AG09309 (cell line): ENCODE measurements around the gene LILRB3.
A peak's percentile ranks its signal among the peaks of the same experiment; 100 is the strongest.

Experiments used
- DNase-seq: peaks from one replicate; pipeline ENCODE4 v3.0.0-alpha.2; 2010; ENCODE audit warnings: low read depth
- H3K4me3 ChIP-seq: 2 replicates; pipeline ENCODE4 v1.5.1; 2011; ENCODE audit warnings: mild to moderate bottlenecking, low read depth, low read length, moderate library complexity; ENCODE audit not compliant: control insufficient read depth
- TF ChIP-seq, protein P1 (sequence below): IDR thresholded peaks from 2 replicates; pipeline ENCODE4 v1.5.1; 2011; ENCODE audit warnings: mild to moderate bottlenecking, low read depth, low read length, inconsistent platforms; ENCODE audit not compliant: insufficient read depth, control insufficient read depth; ENCODE audit errors: missing control alignments

Gene LILRB3

GRCh38 chr19:54180691-54181091, 42.1 kb downstream of the LILRB3 start:
- no peak overlapping the region for H3K4me3 ChIP-seq
- TF ChIP-seq, protein P1, sequence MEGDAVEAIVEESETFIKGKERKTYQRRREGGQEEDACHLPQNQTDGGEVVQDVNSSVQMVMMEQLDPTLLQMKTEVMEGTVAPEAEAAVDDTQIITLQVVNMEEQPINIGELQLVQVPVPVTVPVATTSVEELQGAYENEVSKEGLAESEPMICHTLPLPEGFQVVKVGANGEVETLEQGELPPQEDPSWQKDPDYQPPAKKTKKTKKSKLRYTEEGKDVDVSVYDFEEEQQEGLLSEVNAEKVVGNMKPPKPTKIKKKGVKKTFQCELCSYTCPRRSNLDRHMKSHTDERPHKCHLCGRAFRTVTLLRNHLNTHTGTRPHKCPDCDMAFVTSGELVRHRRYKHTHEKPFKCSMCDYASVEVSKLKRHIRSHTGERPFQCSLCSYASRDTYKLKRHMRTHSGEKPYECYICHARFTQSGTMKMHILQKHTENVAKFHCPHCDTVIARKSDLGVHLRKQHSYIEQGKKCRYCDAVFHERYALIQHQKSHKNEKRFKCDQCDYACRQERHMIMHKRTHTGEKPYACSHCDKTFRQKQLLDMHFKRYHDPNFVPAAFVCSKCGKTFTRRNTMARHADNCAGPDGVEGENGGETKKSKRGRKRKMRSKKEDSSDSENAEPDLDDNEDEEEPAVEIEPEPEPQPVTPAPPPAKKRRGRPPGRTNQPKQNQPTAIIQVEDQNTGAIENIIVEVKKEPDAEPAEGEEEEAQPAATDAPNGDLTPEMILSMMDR, result no peak
- DNase-seq, result no peak

- DNase-seq, result no peak
- no peak overlapping the region for H3K4me3 ChIP-seq
- TF ChIP-seq, protein P1, result peak; percentile 14
Observed at GRCh38 chr19:54179921-54180461, 42.8 kb downstream of the LILRB3 start.

- H3K4me3 ChIP-seq, result no peak overlapping the region
- TF ChIP-seq, protein P1, result no peak
- no peak for DNase-seq
Observed at GRCh38 chr19:54179262-54179852, 43.5 kb downstream of the LILRB3 start.

- TF ChIP-seq, protein P1, result no peak
- no peak overlapping the region for H3K4me3 ChIP-seq
- no peak for DNase-seq
Observed at GRCh38 chr19:54178581-54179261, 44.1 kb downstream of the LILRB3 start.

- H3K4me3 ChIP-seq, result no peak overlapping the region
- TF ChIP-seq, protein P1, result no peak
- no peak for DNase-seq
Observed at GRCh38 chr19:54173951-54174834, 48.6 kb downstream of the LILRB3 start.

DNA sequence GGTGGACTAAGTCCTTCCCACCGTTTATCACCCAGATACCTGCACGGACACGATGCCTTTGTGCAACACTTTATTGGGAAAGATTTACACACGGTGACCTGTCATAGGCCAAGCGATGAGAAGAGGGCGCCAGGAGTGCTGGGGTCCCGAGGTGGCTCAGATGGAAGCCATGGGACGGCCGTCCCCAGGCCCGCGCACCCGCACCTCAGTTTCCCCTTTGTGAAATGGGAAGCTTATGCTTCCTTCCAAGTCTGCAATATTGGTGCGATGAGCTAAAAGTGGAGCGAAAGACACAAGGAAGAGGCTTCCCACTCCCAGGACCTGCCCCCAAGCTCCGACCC, 49.5 kb downstream of the LILRB3 start:
- TF ChIP-seq, protein P1, result no peak
- H3K4me3 ChIP-seq, result no peak overlapping the region
- DNase-seq, result no peak
